GM21619 (cell line): ENCODE measurements around the gene JAKMIP2.
"Not testable (repeated sequence)": the region's sequence is repeated elsewhere in the genome, so short reads cannot be mapped to it uniquely, and the experiment has no call there.

Experiments used
- ATAC-seq: cut with Tn5 transposase; IDR thresholded peaks from one replicate; pipeline ENCODE4 v1.9.1; 2021; ENCODE audit not compliant: unreplicated experiment

Gene JAKMIP2

DNA sequence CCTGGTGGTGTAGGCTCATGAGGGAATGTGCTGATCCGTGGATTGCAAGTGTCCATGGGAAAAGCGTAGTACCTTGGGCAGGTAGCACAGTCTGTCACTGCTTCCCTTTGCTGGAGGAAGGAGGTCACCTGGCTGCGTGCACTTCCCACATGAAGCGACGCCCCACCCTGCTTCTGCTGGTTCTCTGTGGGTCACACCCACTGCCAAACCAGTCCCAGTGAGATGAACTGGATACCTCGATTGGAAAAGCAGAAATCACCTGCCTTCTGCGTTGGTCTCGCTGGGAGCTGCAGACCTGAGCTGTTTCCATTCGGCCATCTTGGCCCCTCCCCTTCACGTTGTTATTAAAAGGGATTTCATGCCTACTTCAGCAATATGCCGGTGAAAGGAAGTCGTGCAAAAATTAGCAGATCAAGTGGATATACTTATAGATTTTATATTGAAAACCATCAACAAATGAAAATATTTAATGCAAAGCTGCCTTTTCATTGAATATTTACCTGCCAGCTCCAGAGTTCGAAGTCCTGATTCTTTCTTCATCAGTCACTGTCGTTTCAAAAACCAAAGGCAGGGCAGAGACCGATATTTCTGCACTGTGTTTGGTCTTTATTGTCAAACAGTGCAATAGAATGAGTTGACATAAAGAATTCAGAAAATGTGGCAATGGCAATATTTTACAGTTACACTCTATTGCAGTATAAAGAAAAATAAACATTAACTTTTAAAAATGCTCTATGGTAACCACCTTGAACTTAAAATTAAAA, 123.2 kb downstream of the JAKMIP2 start:
- no peak for ATAC-seq

DNA sequence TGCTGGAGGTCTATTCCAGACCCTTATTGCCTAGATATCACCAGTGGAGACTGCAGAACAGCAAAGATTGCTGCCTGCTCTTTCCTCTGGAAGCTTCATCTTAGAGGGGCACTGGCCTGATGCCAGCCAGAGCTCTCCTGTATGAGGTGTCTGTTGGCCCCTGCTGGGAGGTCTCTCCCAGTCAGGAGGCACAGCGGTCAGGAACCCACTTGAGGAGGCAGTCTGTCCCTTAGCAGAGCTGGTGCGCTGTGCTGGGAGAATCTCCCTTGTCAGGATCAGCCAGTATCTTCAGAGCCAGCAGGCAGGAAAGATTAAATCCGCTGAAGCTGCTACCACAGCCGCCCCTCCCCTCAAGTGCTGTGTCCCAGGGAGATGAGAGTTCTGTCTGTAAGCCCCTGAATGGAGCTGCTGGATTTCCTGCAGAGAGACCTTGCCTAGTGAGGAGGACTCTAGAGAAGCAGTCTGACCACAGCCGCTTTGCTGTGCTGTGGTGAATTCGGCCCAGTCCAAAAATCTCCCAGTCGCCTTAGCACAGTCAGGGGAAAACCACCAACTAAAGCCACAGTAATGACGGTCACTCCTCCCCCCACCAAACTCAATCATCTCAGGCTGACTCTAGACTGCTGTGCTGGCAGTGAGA, 124.1 kb downstream of the JAKMIP2 start:
- no peak for ATAC-seq

DNA sequence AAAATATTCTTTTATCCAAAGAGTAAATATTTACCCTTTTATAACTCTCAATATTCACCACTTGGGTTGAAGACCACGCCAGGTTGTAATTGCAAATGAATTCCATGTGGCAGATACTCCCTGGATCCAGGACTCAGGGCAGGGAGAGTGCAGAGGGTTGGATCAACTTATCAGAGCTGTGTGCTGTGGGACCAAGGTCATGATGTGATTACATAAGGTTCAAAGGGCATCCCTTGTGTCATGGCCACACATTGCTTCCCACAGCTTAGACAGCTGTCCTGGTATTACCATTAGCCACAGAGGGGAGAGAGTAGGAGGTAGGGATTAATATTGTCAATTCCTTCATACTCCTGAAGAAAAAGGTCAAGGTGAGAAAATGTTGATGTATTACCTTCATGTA, 133.9 kb downstream of the JAKMIP2 start:
- ATAC-seq, result no peak

DNA sequence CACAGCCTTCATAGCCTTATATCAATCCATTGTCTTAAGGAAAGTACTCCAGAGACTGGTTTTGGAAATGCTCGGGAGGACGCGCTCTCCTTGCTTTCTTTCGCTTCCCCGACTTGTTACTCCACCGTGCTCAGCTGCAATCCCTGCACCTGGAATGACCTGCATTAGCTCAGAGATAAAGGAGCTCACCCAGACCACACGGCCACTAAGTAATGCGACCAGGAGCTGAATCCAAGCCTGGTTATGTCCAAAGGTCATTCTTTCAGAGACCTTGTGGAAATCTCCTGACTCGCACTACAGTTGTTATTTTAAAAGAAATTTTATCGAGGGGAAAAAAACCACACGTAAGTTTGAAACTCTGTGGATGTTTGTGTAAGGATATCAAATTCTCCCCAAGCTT, 137.3 kb downstream of the JAKMIP2 start:
- ATAC-seq, result no peak

DNA sequence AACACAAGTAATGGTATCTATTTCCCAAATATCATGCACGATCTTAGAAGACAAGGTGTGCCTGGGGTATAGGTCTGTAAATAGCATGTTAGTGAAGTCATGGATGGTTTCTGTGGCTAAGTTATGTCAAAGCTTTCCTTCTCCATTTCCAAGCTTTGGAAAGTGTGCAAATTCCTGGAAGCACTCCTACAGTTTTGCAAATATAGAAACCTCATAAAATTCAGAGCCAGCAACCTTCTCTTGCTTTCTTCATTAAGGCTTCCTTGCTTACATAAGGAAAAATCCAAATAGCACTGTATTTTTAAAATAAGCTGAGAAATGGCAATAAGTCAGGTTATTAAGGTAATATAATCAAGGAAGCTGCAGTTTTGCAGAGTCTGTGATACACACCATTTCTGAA, 138.1 kb downstream of the JAKMIP2 start:
- no peak for ATAC-seq

DNA sequence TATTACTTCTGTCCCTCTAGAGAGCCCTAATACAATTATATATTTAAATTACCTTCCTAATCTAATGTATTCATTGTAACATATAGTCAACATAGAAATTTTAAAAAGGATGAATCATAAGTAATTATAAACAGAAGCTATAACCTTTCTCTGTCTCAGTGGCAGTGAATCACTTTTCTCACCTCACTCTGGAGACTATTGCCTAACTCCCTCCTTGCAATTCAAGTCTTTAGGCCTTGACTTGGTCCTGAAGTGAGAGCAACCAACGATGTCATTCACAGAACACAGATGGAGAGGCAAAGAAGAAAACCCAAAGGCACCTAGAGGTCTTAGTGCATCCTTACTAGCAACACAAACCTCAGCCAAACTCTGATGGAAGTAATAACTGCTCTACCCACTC, 139.4 kb downstream of the JAKMIP2 start:
- ATAC-seq, result no peak

DNA sequence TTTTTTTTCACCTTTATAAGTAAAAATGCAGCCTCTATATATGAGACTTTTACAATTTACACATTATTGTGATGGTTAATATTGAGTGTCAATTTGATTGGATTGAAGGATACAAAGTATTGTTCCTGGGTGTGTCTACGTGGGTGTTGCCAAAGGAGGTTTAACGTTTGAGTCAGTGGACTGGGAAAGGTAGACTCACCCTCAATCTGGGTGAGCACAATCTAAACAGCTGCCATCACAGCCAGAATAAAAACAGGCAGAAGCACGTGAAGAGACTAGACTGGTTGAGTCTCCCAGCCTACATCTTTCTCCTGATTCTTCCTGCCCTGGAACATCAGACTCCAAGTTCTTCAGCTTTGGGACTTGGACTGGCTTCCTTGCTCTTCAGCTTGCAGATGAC, 139.9 kb downstream of the JAKMIP2 start:
- ATAC-seq, result no peak

DNA sequence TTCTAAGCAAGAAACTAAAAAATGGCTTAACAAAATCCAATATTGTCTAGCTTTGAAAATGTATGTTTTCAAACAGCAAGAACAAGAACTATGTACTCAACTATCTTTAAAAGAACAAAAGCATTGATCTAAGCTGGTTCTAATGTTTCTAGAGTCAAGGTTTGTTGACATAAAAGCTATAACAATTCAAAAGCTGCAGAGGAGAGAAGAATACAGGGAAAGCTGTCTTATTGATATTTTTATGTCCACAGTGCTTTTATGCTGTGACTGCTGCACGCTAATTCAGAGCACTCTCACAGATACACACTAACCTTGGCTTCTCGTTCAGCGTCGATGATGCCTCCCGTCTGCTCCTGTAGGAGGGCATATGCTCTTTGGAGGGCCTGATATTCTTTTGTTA, 143.2 kb downstream of the JAKMIP2 start:
- no peak for ATAC-seq

DNA sequence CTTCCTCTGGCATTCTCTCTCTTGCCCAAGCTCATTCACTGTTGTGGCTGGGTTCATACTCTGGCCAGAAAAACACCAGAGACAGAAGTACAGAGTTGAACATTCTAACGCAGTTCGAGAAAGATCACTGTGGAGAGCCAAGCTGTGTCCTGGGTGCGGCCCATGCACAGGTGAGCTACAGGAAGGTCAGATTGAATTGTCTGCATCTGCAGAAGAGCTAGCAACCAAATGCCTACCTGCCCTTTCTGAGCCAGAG, 145.9 kb downstream of the JAKMIP2 start:
- ATAC-seq, result no peak

DNA sequence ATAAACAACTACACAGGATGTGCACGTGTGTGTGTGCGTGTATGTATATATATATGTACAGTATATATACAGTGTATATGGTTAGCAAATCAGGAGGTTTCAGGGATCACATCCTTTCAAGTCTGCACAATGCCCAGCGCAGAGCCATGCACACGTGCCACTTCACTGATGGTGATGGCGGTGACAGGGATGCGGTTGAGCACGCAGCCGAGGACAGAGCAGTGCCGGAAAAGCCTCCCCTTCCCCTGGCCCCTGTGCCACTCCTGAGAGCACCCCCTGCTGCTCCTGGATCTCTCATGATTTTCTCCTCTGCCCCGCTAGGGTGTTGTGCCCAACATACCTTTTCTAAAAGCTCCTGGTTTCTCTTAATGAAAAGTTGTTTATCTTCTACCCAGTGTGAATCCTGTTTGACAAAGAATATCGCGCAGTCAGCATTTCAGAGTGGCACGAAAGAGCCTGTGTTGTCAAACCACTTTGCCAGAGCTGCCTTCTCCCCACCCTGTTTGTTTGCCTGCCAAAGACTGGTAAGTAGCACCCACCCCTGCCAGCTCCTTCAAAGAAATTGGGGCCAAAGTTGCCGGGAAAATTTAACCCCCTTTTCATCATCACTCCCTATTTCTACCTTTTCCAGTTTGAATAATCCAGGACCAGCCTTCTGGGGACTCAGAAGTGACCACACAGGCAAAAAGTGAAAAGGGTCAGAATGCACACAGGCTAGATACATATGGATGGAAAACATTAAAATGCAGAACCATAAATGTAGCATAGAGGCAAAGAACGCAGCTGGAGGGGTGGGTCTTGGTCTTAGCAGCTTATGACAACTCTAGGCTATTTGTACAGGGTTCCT, 146.4 kb downstream of the JAKMIP2 start:
- no peak for ATAC-seq

DNA sequence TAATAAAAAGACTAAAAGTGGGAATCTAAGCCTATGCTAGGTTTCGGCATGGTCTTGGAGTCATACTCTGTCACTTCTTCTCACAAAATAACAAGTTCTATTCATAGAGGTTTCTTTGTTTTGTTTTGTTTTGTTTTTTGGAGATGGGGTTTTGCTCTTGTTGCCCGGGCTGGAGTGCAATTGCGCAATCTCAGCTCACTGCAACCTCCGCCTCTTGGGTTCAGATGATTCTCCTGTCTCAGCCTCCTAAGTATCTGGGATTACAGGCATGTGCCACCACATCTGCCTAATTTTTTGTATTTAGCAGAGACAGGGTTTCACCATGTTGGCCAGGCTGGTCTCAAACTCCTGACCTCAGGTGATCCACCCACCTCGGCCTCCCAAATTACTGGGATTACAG, 147.1 kb downstream of the JAKMIP2 start:
- ATAC-seq, result not testable (repeated sequence)

DNA sequence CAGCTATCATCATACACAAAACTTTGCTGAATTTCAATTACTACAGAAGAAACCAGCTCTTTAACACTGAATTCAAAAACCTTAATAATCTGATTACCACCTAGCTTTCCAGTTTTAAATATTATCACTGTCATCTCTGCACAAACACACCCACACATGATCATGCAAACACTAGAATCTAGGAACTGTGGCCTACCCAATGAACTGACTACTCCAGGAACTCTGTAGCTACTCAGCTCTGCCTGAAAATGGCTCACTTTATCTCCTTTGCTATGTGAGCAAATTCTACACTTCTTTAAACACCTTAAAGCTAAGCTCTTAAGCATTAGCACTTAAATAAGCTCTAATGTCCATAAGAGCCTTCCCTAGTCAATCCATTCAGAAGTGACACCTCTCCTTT, 149.4 kb downstream of the JAKMIP2 start:
- no peak for ATAC-seq

DNA sequence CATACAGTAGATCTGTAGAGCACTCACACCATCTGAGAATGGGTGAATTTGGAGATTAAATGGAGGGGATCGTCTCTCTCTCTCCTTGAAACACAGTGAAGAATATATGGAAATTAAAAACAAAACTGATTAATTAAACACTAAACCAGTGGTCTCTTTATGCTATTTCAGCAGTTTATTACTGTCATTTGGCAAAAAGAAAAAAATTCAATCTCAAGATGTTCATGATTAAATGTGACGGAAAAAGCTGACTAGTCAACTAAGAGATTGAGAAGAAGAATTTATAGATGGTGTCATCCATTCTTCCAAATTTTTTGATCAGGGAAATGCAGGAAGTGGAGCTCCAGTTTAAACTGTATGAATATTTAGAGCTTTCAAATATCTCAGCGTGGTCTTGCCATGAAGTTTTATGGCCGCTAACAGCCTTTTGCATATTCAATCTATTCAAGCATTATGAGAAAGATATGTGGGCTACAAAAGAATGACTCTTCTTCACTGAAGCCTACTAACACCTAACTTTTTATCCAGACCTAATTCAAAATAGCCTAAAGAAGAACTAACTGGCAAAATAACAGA, 151.0 kb downstream of the JAKMIP2 start:
- no peak for ATAC-seq

DNA sequence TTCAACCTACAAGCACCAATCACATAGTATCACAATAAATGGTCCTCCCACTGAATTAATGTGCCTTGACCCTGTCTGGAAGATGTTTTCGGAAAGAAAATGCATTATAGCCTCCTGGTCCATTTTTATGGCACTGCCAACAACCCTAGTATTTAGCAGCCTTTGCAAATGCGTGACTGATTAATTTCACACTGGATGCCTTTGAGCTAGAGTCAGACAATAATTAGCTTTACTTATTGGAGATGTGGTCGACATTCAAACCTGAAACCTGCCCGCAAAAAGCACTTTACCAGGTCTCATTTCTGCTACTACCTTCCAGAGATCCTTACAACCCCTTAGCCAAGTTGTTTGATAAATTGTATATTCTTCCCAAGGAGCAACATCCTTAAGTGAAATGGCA, 153.3 kb downstream of the JAKMIP2 start:
- no peak for ATAC-seq

DNA sequence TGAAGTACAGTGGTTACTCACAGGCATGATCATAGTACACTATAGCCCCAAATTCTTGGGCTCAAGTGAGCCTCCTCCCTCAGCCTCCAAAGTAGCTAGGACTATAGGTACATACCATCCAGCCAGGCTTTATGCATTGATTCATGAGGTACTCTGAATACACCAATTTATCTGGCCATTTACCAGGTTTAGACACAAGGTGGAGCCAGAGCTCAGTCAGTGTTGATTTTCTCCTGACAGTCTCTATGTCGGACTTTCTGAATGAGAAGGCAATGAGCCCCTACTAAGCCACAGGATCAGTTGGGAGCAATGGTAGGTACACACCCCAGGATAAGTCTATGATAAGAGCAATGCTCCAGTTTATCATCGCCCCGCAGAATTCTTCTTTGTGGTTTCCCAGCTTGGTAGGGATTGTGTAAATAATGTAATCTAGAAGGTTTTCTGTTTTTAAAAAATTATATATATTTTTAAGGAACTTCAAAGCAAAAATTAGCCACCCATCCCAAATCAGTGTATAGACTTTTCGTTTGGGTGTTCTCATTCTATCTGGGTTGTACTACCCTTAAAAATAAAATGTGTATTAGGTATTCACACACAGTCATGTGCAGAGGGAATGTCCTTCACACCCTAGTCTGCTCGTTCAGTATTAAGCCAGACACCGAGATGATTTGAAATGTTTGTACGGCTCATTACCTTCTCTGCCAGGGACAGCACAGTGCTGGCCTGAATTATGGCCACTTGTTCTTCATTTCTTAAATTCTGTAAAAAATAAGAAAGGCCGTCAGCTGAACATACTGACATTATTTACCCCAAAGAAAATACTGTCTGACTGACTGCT, 154.3 kb downstream of the JAKMIP2 start:
- ATAC-seq, result peak; percentile 88

DNA sequence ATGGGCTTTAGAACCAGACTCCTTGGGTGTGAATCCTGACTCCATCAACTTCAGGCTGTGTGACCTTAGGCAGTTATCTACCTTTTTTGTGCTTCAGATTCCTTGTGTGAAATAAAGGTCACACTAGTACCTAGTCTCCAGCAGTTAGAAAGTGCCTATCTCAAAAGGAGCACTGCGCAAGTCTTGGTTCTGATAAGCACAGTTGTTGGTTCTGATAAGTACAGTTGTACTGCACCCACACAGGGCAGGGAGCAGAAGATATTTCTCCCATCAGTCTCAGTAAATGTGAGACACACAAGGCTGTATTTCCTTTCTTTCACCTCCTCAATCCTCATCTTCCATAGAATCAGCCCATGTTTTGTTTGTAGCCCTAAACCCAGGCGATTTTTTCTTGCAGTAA, 156.1 kb downstream of the JAKMIP2 start:
- no peak for ATAC-seq

DNA sequence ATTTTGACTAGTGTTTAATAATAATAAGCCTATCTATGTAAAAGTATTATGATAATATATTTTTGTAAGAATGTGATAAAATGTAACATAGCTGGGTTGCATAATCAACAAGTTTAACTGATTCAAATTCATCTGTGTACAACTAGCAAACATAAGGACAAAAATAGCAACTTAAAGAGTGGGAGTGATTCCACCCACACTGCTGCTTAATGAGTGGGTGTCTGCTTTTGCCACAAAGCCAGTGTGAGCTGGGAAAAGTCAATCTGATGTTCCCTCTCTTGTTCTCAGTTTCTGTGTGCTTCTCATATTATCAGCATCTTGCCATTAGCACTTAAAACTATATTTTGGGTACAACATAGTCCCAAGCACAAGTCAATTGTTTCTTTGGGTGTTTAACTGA, 161.5 kb downstream of the JAKMIP2 start:
- no peak for ATAC-seq

DNA sequence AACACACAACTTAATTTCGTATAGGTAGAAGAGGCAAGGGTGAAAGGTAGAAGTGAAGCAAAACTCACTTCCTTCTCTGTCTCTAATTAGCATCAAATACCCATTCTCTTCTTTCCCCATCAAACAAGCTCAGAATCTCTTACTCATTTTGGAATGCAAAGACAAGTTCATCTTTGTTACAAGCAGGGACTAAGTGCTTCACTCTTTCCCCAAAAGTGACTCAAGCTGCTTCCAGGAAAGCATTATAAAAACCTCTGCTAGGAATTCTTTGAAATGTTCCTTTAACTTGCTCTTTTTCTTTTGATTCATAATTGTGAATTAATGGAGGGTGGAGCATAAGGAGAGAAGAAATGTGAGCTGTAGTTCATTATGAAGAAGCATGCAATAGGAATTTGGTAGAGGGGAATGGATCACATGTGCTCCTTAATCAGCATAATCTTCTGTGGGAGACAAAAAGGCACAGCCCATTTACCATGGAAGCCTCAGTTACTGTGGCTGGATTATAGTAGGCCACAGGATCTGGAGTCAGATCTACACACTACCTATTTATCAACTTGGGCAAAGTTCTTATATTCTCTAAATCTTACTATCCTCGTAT, 163.1 kb downstream of the JAKMIP2 start:
- ATAC-seq, result no peak

DNA sequence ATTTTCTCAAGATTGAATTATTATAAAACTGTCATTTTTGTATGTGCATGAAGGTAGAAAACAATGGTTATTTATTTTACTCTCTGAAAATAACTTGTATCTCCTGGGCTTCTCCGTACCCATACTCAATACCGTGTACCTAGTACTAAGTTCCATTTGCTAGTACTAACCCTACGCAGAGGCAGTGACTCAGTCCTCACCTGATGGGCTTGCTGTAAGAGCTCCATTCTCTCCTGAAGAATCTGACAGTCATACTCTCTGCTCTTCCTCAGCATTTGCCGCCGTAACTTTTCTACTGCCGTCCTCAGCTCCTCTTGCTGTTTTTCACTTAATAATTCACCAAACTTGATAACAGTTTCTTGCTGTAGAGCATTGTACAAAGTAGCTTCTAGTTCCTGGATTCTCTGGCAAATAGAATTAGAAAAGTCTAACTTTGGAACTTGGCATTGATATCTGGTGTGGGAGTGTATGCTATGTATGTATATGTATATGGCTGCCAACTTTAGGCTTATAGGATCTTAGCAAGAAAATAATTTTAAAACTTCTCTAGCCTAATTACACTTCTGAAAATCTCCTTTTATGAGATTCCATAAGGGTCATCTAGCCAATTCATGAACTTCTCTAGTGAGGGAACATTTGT, 164.7 kb downstream of the JAKMIP2 start:
- ATAC-seq, result no peak

DNA sequence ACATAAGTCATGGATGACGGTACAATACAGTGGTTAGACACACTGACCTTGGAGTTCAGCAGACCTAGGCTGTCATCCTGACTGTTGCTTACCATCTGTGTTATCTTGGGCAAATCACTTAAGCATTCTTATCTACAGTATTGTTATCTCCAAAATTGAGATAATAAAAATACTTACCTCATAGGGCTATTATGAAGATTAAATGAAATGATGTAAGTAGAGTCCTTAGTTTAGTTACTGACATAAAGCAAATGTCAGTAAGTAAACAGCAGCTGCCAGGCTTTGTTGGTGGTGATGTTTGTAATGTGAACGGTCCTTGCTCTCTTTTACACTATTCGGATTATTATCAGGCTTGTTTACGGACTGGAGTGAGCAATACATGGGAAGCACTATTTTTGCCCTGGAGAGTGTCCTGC, 165.3 kb downstream of the JAKMIP2 start:
- ATAC-seq, result no peak
